Measurements from ENCODE around the gene MYH3.

MYH3 gene

GRCh38 chr17:10612957-10613744, 44.0 kb downstream of the MYH3 start:
- no peak for DNase-seq

- DNase-seq: no peak
These were observed 46.2 kb downstream of the MYH3 start for GRCh38 chr17:10610884-10611283.

- no peak for DNase-seq
These were observed 48.9 kb downstream of the MYH3 start for GRCh38 chr17:10608244-10608643.

- no peak for DNase-seq
These were observed 51.0 kb downstream of the MYH3 start for GRCh38 chr17:10606110-10606509.

GRCh38 chr17:10605221-10605783, 51.8 kb downstream of the MYH3 start:
- DNase-seq: no peak

GRCh38 chr17:10604521-10604920, 52.6 kb downstream of the MYH3 start:
- DNase-seq: no peak

- no peak for DNase-seq
These were observed 53.2 kb downstream of the MYH3 start for GRCh38 chr17:10603931-10604330.

- no peak for DNase-seq
These were observed 56.5 kb downstream of the MYH3 start for GRCh38 chr17:10600571-10600970.

- no peak for DNase-seq
These were observed 58.5 kb downstream of the MYH3 start for GRCh38 chr17:10598621-10599020.

- DNase-seq: no peak
These were observed 67.5 kb downstream of the MYH3 start for GRCh38 chr17:10589553-10590145.

- DNase-seq: no peak
These were observed 71.6 kb downstream of the MYH3 start for GRCh38 chr17:10585529-10585928.

- no peak for DNase-seq
These were observed 73.3 kb downstream of the MYH3 start for GRCh38 chr17:10583834-10584233.

GRCh38 chr17:10579270-10579669, 77.8 kb downstream of the MYH3 start:
- DNase-seq: no peak
